NCI-H226 (cell line): ENCODE data around the gene HHIP.
A peak's percentile ranks its signal among the peaks of the same experiment; 100 is the strongest.

ENCODE experiments used
- DNase-seq: peaks from one replicate; pipeline ENCODE4 v3.0.0-alpha.2; 2015

HHIP gene

GRCh38 chr4:144656850-144657249 lies 10.9 kb downstream of the HHIP start:
- DNase-seq, result no peak

GRCh38 chr4:144658015-144658567 lies 12.1 kb downstream of the HHIP start:
- no peak for DNase-seq

- DNase-seq, result peak; percentile 32
These were observed 12.9 kb downstream of the HHIP start for GRCh38 chr4:144658903-144659302.

GRCh38 chr4:144659447-144659846 lies 13.5 kb downstream of the HHIP start:
- no peak for DNase-seq

GRCh38 chr4:144663834-144664475 lies 18.0 kb downstream of the HHIP start:
- DNase-seq, result no peak

GRCh38 chr4:144666539-144667175 lies 20.7 kb downstream of the HHIP start:
- DNase-seq, result peak; percentile 74

GRCh38 chr4:144667500-144667899 lies 21.5 kb downstream of the HHIP start:
- DNase-seq, result no peak

- DNase-seq, result no peak
These were observed 24.8 kb downstream of the HHIP start for GRCh38 chr4:144670776-144671175.

- DNase-seq, result no peak
These were observed 28.8 kb downstream of the HHIP start for GRCh38 chr4:144674711-144675110.

GRCh38 chr4:144681806-144682205 lies 35.9 kb downstream of the HHIP start:
- no peak for DNase-seq

- no peak for DNase-seq
These were observed 37.6 kb downstream of the HHIP start for GRCh38 chr4:144683516-144683915.

GRCh38 chr4:144685911-144686310 lies 40.0 kb downstream of the HHIP start:
- no peak for DNase-seq

GRCh38 chr4:144686921-144687320 lies 41.0 kb downstream of the HHIP start:
- no peak for DNase-seq

GRCh38 chr4:144687466-144687865 lies 41.5 kb downstream of the HHIP start:
- DNase-seq, result no peak

GRCh38 chr4:144688035-144688569 lies 42.1 kb downstream of the HHIP start:
- DNase-seq, result no peak

- no peak for DNase-seq
These were observed 43.2 kb downstream of the HHIP start for GRCh38 chr4:144689125-144689524.

GRCh38 chr4:144695721-144696120 lies 49.8 kb downstream of the HHIP start:
- DNase-seq, result no peak

GRCh38 chr4:144696376-144696775 lies 50.4 kb downstream of the HHIP start:
- no peak for DNase-seq

- peak; percentile 58 for DNase-seq
These were observed 53.6 kb downstream of the HHIP start for GRCh38 chr4:144699565-144699964.

GRCh38 chr4:144701683-144702233 lies 55.8 kb downstream of the HHIP start:
- no peak for DNase-seq

GRCh38 chr4:144703494-144703893 lies 57.5 kb downstream of the HHIP start:
- no peak for DNase-seq

GRCh38 chr4:144705601-144706590 lies 59.9 kb downstream of the HHIP start:
- no peak for DNase-seq

- peak; percentile 87 for DNase-seq
These were observed 63.2 kb downstream of the HHIP start for GRCh38 chr4:144709159-144709558.
